HG03097 (cell line): Measurements from ENCODE around the gene NNMT.

Experiments
- ATAC-seq: cut with Tn5 transposase; IDR thresholded peaks from one replicate; pipeline ENCODE4 v1.9.1; 2021; ENCODE audit not compliant: unreplicated experiment, low FRiP score

NNMT gene

DNA sequence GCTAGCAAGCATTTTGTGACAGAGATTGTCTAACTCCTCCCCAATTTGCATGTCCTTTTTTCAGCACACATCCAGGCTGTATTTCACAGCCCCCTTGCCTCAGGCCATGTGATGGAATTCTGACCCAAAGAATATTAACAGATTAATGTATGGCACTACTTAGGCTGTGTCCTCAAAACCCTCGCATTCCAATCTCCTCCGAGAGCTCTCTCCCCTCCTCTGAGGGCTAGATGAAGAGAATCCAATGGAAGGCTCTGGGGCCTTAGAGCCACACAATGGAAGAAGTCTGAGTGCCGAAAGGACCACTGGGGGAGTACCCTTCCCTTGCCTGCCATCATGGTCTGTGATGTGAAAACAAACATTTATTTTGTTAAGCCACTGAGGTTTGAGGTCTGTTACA lies 13.7 kb upstream of the NNMT start:
- ATAC-seq, result no peak

DNA sequence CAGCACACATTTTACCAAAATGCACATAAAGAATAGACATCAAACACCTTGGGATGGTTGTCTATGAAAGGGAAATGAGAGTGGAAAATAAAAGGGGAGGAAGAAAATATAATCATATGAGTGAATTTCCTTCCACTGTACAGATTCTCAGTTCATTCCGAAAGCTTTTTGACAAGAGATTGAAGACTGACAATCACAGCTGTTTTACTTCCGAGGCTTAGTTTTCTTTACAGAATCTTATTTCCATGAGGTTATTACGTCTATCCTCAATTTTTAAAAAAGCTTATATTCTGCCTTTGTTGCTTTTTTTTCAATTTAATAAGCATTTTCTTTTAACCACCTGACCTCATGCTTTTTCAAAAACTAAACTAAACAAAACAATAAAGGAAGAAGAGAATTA lies 12.8 kb upstream of the NNMT start:
- no peak for ATAC-seq

DNA sequence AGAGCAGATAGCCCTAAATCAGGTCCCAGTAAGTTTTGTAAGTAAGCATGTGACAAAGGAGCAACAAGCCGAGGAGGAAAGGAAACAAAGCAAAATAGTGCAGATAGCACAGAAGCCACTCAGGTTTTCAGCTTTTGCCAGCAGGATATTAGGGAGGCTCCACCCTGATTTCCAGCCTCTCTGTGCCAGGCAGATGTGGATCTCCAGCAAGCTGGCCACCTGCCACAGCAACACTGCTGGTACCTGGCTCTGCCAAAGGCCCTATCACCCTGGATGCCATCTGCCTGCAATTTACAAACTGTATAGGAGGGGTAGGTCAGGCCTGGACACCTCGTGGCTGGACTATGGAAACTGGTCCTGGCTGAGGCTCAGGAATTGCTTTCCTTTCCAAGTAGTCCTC lies 12.2 kb upstream of the NNMT start:
- ATAC-seq, result no peak

DNA sequence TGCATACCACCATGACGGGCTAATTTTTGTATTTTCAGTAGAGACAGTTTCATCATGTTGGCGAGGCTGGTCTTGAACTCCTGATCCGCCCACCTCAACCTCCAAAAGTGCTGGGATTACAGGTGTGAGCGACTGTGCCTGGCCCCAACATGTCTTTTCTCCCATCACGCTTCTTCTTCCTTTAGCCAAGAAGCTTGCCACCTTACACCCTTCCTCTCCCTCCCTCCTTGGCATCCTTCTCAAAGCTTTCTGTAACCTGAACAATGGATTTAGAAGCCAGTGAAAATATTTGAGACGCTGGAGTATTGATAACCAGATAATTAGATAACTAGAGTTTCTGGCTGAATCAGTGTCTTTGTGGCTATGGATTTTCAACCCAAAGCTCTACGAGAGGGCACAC lies 11.3 kb upstream of the NNMT start:
- ATAC-seq, result no peak

DNA sequence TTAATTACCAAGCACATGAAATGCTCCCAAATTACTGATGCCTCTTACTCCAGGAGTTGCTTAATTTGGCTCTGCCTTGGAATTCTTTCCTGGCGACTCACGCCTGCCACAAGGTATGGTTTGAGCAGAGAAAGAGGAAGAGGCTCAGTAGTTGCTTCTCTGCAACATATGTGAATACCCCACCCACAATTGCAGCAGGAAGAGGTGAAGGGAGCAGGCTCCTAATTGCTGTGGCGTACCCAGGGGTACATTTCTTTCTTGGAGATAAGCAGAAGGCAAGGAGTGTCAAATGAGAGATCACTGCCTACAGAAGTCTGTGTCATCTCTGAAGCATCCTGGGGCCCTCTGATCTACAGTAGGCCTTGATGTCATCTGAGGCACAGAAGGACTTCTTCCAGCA lies 10.6 kb upstream of the NNMT start:
- no peak for ATAC-seq

DNA sequence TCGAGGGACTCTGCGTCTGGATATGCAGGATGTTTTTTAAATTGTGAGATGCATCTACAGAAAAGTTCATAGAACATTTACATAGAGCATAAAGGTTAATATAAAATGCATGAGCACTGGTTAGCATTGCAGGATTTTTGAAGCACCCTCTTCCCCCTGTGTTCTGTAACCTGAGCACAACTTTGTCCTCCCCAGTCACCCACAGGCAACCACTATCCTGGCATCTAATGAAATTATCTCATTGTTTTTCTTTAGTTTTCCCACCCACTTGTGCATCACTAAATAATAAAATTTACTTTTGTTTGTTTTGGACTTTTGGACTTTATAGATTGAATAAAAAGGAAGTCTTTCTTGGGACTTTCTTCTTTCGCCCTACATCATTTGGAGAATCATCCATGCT lies 10.0 kb upstream of the NNMT start:
- no peak for ATAC-seq

DNA sequence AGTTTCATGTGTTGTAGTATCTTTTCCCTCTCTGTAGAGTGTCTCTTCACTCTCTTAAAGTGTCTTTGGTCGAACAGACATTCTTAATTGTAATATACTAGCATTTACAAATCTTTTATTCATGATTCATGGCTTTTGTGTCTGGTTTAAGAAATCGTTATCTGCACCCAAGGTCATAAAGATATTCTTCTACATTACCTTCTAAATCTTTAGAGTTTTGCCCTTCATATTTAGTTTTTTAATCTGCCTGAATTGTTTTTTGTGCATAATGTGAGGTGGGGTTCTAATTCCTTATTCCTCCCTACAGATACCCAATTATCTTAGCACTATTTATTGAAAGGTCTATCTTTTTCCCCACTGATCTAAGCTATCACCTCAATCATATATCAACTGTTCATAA lies 9.0 kb upstream of the NNMT start:
- no peak for ATAC-seq

DNA sequence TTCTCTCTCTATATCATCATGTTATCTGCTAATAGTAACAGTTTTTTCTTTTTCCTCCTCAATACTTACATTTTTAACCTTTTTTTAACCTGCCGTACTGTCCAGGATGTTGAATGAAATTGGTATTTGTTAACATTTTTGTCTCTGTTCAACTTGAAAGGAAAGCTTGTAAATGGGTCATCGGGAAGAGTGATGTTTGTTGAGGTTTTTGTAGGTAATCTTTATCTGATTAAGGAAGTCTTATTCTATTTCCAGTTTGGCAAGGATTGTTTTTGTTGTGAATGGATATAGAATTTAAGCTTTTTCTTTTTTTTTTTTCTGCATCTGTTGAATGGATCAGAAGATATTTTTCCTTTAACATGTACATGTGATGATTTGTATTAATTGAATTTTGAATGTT lies 8.1 kb upstream of the NNMT start:
- no peak for ATAC-seq

DNA sequence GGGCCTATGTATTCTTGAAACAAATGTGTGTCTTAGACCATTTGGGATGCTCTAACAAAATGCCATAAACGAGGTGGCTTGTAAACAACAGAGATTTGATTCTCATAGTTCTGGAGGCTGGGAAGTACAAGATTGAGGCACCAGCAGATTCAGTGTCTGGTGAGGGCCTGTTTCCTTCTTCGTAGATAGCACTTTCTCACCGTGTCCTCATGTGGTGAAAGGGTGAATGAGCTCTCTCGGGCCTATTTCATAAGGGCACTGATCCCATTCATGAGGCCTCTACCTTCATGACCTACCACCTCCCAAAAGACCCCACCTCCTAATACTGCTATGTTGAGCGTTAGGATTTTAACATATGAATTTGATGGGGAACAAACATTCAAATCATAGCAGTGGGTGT lies 6.4 kb upstream of the NNMT start:
- no peak for ATAC-seq

DNA sequence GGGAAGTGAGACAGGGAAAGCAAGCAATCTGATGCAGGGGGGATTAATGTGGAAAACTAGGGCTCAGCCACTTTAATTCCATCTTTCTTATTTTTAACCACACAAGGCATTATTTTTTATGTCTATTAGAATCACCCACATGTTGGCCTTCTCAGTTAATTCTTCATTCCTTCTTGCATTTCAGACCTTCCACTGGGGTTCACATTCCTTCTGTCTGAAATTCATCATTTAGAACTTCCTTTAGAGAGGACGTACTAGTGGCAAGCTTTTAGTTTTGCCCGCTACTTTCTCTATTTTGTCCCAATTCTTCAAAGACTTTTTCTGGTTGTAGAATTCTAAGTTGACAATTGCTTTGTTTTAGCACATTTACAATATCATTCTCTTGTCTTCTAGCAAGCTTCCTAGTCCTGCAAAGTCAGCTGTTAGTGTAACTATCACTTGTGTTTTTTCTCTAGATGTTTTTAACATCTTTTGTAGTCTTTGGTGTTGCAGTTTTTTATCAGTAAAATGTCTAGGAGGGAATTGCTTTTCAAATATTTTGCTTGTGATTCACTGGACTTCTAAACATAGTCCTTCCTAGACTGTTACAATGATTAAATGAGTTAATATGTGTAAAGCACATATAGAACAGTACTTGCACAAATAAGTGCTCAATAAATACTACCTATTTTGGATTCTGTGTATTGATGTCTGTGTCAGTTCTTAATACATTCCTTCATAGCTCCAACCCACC lies 5.5 kb upstream of the NNMT start:
- no peak for ATAC-seq

DNA sequence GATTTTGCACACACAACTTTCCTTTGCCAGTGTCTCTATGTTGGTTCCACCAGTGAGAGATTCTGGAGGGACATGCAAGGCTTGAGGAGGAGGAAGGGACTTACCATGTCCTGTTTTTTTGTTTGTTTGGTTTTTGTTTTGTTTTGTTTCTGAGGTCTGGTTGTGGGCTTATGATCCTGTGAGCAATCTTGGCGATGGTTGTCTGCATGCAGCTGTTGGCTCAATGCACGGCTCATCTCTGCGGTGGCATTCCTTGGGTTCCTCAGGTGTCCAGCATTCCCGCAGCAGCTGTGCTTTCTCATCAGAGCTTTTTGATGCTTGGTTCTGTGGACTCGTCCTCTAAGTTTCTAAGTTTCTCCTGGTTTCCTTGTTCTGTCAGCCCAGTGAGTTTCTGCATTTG lies 4.8 kb upstream of the NNMT start:
- no peak for ATAC-seq

DNA sequence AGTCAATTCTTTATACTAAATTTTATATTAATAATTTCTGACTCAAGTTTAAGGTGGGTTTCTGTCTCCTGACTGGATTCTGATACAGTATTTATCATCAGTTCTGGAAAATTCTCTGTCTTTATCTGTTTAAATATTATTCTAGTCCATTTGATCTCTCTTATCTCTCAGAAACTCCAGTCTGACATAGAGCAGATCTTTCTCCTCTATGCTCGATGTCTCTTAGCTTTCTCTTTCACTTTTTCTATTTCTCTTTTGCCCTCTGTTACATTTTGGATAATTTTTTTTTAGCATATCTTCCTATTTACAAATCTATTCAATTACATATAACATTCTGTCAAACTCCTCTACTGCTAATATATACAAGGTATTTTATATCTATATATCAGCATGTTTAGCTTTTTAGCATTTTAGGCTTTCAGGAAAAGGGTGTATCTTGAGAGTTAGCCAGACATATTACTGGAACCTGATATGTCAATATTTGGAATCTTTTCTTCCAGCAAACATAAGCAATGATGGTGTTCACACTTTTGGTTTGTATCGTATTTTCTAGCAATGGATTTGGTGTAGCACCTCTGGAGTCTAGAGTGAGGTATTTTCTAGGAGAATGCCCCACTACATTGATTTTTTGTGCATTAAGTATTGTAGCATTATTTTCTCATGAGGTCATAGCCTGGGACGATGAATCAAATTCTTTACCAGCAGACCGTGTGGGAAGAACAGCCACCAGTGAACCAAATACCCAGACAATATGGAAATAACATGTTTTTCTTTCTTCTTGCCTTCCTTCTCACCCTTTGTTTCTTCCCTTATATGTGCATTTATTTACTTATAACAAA lies 4.1 kb upstream of the NNMT start:
- ATAC-seq, result no peak

DNA sequence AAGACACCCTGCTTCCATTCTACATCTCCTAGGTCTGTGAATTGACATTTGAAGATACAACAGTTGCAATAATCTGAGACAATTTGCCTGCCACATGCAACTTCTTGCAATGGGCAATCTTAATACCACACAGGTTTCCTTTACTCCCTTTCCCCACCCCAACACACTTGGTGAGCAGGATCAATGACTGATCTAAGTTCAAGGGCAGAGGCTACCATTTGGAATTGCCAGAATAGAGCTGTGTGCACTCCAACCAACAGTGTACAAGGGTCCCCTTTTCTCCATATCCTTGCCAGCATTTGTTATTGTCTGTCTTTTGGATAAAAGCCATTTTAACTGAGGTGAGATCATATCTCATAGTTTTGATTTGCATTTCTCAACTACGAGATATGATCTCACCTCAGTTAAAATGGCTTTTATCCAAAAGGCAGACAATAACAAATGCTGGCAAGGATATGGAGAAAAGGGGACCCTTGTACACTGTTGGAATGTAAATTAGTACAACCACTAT lies 2.9 kb upstream of the NNMT start:
- ATAC-seq, result no peak

DNA sequence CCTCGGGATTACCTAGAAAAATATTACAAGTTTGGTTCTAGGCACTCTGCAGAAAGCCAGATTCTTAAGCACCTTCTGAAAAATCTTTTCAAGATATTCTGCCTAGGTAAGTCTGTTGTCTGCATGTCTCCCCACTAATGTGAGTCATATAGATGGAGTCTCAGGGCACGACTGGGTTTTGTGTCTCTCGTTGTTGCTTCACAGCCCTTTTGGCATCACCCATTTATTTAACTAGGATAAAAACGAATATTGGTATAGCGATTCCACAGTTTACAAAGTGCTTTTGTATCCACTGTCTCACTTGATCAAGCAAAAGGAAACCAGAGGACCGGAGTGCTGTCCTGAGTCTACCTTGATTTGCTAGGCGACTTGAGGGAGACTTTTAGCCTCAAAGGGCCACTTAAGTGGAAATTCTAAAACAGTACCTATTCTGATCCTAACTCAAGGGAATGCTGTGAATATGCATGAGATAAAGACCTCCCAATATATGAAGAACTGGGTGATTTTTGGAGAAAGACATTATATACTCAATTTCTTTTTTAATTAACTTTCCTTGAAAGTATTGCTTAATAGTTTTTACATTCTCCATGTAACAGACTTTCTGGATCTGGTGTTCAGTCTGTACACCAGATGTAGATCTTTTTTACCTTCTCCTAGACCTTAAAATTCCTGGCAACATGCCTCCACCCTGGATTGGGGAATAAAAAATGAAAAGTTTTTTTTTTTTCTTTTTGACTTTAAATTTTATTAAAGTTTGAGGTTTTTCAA lies 590 bp downstream of the NNMT start:
- no peak for ATAC-seq

DNA sequence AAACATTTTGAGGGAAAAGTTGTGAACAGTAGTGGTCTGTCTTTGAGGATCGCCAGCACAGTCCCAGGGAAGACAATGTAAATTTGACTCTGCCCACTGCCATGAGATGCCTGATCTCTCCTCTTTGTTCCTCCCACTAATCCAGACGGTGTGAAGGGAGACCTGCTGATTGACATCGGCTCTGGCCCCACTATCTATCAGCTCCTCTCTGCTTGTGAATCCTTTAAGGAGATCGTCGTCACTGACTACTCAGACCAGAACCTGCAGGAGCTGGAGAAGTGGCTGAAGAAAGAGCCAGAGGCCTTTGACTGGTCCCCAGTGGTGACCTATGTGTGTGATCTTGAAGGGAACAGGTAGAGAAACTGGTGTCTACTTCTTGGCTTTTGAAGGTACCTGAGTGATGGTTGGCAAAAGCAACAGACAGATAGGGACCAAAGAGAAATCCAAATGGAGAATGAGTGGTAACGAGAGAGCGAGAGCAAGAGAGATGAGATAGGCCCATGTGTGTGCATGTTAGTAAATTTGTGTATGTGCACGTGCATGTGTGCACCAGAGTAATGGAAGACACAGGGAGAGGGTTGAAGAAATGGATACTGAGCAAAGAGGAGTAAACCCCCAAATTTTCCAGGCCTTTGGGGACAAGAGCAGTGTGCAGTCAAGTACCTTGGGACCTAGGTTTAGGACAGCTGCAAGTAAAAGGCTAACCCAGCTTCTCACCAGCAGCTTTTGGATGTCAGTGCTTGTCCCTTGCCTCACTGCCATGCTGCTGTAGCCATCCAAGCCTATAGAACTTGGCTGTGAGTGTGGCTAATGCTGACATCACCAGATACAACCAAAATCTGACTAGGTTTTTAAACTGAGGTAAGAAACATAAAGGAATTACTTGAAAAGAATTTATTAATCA lies 1.9 kb downstream of the NNMT start:
- ATAC-seq, result no peak

DNA sequence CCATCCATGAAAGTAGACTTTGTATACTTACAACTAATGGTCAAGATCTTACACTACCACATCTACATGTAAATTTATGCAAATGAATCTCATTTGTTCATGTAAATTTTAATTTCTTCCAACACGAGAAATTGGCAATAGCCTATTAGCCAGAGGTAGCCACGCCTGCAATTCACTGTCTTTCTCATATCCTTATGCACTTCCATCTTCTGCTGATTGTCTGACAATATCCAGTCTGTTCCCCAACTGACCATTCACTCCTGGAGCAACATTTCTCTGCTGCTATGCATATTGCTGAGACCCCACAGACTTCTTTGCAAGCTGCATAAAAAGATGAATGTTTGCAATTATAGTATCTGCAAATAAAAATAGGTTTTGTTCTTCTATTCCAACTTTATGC lies 2.5 kb downstream of the NNMT start:
- no peak for ATAC-seq

DNA sequence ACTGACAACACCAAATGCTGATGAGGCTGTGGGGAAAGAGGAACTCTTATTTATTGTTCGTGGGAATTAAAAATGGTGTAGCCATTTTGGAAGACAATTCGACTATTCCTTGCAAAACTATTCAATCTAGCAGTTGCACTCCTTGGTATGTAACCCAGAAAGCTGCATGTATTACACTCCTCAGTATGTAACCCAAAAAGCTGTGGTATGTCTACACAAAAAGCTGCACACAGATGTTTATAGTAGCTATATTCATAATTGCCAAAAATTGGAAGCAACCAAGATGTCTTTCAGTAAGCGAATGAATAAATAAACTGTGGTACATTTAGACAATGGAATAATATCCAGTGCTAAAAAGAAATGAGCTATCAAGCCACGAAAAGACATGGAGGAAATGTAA lies 4.9 kb downstream of the NNMT start:
- ATAC-seq, result no peak

DNA sequence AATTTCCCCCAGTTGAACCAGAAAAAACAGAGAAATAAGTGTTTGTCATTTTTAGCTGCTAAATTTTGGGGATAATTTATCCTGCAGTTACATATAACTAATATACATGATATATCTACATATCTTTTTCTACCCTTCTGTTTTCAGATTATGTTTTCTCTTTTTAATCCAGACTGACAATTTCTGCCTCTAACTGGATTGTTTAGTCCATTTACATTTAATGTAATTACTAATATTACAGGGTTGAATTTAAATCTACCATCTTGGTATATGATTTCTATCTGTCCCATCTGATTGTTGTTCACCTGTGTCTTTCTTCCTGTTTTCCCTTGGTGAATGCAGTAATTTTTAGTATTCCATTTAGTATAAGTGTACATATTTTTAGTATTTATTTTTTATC lies 5.7 kb downstream of the NNMT start:
- no peak for ATAC-seq

DNA sequence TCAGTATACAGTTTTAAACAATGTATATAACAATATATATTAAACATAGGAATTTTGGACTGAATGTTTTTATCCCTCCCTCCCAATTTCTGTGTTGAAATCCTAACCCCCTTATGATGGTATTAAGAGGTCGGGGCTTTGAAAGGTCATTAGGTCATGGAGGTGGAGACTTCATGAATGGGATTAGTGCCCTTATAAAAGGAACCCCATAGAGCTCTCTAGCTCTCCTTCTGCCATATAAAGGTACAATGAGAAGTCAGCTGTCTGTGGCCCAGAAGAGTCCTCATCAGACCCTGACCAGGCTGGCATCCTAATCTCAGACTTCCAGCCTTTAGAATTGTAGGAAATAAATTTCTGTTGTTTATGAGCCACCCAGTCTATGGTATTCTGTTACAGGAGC lies 6.5 kb downstream of the NNMT start:
- no peak for ATAC-seq

DNA sequence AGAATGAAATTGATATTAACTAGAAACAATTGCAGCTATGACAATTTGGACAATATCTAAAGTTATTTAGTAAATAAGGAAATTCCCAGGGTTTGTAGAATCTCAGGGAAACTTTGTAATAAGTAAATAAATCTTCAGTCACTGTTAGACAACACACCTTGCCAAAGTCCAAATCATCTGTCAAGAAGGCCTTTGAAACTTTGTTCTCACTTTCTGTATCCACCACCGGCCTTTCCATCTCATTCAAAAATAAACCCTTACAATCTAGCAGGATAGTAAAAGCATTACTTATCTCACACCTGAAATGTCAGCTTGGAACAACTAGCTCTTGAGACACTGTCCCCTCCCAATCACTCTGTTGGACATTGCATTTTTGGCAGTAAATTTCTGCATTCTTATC lies 7.9 kb downstream of the NNMT start:
- ATAC-seq, result no peak
